HG02973 (cell line): ENCODE data around the gene ZDHHC14.
"Not testable (repeated sequence)": the region's sequence is repeated elsewhere in the genome, so short reads cannot be mapped to it uniquely, and the experiment has no call there.

Experiments
- ATAC-seq: cut with Tn5 transposase; IDR thresholded peaks from one replicate; pipeline ENCODE4 v1.9.1; 2021; ENCODE audit warnings: moderate library complexity; ENCODE audit not compliant: unreplicated experiment

ZDHHC14 gene

DNA sequence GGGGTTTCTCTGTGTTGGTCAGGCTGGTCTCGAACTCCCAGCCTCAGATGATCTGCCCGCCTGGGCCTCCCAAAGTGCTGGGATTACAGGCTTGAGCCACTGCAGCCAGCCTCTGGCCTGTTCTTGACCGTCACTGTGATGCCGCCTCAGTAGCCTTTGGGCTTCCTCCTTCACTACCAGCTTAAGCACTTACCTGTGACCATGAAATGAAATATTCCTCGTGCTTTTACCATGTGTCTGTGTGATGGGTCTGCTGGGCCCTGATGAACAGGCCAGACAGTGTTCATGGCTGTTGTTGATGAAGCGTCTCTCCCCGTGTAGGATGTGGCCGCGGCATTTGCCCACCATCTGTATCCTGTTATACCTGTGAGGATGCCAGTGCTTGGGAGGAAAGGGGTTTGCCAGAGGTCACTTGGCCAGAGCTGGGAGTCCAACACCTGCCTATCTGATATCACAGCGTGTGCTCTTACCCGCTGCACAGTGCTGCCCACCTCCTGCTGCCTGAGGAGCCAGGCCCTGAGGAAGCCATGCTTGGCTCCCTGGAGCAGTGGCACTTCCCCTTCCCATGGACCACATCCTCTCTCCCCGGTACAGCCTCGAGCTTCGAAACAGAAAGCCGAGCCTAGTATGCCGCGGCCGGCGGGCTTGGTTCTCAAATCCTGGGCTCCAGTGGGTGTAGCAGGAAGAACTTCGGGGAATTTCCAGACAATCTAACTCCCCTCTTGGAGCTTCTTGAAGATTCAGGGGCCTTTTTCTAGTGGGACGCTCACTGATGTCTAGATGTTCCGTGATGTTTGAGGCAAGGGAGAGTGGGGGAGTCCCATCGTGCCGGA is 167.9 kb downstream of the ZDHHC14 start:
- no peak for ATAC-seq

DNA sequence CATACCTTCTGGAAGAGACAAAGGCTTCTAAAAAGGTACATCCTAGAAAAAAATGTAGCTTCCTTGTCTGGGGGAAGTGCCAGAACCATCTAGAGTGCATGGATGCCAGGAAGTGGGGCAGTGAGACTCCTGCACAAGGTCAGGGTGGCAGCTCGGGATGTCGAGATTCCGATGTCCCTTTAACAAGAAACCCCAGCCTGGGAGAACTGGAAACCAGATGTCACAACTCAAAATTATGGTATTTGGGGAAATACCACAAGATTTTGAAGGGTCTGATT is 168.4 kb downstream of the ZDHHC14 start:
- ATAC-seq: no peak

DNA sequence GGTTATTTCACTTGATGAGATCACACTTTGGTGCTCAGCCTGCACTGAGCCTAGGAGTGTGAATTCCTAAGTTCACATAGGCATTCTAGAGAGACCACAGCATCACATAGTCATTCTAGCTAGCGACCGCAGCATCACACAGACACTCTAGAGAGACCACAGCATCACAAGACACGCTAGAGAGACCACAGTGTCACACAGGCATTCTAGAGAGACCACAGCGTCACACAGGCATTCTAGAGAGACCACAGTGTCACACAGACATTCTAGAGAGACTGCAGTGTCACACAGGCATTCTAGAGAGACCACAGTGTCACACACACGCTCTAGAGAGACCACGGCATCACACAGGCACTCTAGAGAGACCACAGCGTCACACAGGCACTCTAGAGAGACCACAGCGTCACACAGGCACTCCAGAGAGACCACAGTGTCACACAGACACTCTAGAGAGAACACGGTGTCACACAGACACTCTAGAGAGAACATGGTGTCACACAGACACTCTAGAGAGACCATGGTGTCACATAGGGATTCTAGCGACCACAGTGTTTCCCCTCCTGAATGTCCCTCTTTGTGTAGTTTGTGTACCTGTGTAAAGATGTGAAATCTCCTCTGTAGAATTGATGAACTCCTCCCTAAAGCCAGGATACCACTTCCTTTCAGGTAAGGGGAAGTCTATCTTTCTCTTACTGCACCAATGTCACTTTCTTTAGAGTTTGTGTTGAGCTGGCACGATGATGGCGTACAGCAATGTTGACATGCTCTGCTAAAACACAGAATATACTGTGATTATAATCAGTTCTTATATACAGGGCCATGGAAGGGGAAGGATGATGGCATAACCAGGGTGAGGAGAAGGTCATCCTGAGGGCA is 169.4 kb downstream of the ZDHHC14 start:
- peak; percentile 55 for ATAC-seq

DNA sequence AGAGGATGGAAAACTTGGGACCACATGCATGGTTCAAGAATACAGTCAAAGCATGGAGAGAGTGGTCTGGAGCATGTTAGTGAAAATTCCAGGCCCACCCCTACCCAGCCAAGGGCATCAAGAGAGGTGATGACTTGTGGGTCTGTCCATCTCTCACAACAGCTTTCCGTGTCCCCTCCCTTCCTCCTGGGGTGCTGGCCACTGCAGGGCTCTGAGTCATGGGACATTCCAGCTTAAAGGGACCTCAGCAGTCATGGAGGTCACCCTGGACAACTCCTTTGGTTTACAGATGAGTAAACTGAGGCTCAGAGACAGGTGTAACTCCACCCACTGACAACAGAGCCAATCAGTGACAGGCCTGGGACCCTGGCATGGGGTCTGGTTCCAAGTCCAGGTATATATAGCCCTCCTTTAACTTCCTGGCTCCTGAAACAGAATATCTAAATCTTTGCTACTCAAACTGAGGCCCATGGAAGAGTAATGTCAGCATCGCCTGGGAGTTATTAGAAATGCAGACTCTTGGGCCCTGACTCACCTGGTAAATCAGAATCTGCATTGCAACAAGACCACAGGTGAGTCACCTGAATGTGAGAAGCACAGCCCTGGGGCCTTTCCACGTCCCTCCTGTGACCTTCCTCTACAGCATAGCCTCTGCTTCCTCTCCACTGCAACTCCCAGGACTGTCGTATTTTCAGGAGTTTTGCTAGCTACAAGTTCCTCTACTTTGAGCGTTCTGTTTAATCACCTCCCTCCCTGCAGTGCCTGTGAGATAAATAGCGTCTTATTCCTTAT is 170.2 kb downstream of the ZDHHC14 start:
- ATAC-seq: no peak

DNA sequence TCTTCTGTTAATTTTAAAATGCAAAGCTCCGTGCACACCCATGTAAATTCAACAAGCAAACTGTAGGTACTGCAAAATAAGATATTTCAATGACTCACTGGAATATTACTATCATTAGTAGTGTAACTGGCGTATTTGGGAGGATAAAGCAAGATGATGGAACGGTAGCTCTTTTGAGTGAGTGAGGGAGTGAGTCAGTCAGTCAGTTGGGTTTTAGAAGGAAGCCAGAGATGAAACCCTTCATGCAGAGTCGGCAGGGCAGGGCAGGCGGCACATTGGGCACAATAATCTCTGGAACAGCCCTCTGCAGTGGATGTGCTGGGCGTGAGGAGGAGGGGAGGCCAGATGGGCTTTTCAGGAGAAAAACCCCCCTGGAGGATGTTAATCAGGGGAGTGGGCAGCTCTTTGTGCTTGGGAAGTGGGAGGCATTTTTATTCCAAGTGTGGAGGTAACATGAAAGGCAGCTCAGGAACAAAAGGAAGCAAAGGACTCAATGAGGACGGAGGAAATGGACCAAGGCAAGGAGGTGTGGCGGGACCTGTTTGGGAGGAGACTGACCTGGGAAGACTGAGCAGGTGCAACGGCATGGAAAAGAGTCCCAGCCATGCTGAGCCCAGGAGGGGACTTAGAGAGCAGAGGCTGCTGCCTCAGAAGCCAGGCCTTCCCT is 171.2 kb downstream of the ZDHHC14 start:
- ATAC-seq: no peak

DNA sequence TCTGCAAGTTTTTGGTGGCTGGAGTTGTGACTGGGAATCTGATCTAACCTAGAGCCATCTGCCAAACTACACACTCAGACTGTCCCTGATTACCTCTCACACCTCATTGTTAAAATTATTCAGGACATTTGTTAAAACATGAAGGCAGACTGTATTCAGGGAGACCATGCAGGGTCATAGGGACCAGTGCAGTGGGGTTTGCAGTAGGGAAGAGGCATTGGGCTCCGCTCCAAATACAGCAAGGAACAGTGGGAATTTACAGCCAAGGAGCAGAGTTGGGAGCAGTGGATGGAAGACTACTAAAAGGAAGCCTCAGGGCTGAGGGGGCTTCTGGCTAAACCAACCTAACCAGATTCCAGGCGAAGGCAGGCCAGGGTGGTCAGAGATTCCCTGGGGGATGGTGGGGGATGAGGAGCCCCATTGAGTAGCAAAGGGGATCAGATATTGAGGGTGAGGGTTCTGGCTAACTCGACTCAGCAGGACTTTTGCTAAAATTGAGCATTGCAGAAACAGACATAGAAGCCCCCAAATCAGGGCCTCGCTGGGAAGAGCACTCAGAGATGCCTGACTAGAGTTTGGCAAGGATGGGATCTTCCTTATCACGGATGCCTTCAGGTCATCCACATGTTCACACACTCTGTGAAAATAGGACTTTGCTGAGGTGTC is 172.0 kb downstream of the ZDHHC14 start:
- ATAC-seq: no peak

DNA sequence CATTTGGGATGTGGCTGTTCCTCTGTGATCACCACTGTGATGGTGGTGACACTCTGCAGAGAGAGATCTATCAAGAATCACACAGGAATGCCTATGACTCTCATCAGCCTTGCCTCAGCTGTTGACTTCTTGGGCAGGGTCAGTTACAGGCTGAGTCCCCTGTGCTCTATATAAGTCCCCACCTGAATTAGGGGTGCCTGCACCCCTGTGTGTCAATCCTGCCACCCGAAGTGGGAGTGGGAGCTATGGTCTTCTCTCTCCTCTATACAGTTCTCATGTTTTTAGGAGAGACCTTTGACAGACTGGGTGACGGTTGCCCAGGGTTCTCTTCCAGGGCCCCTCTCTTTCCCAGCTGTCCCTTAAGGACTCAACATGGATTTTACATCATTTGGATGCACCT is 173.8 kb downstream of the ZDHHC14 start:
- no peak for ATAC-seq

DNA sequence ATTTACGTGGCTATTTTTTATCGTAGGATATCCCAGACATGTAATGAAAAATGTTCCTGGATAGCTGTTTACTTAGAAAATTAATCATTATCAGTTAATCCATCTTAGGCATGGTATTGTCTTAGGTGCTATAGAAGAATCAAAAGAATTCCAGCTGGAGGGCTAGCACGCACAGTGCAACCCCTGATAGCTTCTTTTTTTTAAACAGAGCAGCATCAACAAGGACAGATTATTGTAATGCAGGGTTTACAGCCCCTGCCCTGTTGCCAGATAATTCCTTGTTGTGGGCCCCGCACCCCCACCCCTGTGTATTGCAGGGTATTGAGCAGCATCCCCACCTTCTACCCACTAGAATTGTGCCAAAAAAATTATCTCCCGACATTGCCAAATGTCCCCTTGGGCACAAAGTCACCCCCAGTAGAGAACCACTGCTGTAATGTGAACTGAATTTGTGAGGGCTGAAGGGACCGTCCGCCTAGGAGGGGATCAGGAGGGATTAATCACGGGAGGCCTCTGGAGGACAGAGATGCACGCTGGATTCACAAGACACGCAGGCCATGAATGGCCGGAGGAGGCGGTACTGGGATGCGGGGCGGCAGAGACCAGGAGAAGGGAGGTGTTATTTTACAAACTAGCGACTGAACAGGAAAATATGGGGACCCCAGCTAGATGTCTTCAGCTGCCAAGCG is 174.6 kb downstream of the ZDHHC14 start:
- ATAC-seq: no peak

DNA sequence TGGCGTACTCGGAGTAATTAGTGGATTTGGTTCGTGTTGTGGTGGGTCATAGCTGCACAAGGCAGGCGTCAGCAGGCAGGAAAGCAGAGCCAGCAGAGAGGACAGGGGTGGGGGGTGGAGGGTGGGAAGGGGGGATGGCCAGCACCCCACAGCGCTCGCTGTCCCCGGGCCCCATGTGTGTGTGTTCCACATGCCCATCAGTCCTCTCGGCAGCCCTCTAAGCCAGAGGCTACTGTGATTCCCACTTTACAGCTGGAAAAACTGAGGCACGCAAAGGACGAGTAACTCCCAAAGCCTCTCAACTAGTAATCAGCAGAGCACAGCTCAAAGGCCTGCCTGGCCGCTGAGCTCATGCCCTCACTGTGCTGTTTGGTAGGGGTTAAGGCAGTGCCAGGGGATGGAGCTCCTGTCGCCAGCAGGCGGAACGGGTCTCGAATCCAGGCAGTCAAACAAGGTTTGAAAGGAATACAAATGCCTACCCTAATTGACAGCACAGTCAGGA is 175.2 kb downstream of the ZDHHC14 start:
- no peak for ATAC-seq

DNA sequence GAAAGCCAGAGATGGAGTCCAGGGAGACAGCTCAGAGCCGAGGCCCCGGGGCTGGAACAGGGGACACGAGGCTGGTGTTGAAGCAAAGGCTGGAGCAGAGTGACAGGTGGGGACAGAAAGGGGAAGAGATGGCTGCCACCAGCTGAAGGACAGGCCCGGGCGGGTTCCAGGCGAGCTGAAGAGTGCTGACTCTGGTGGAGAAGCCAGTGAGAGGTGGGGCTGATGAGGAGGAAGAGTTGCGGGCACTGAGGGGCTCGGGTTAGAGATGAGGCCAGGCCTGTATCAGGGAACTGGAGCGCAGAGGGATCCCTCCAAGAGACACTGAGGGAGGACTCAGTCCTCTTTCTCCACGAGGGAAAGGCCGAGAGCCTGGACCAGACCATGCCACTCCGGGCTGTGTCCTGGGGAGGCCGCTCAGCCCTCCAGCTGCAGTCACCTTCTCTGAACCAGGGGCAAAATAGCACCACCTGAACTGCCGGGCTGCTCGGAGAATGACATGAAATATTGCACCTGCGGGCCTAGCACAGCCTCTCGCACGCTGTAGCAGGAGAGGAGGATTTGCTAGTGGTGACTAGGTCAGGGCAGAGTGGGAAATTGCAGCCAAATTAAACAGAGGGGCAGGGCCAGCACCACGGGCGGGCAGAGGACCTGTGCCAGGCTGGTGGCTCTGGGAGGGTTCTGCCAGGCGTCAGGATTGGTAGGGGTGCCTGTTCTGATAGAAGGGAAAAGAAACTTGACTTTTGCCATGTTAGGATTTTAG is 175.9 kb downstream of the ZDHHC14 start:
- no peak for ATAC-seq

DNA sequence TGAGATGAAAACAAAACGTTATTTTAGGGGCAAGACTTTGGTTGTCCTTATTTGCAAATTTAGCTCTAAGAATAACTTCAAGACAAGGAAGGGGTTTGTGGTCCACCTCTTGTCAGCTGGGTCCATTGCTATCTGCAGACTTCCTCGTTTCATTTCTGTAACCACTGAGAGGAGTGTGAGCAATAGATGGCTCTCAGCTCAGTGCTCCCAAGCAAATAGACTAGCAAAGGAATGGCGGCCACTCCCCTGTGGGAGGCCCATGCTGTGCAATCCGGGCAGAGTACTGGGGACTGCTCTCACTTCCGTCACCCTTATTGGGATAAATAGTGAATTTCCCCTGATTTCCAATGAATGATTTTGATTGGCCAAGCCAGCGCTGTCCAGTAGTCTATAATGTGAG is 176.6 kb downstream of the ZDHHC14 start:
- peak; percentile 32 for ATAC-seq

DNA sequence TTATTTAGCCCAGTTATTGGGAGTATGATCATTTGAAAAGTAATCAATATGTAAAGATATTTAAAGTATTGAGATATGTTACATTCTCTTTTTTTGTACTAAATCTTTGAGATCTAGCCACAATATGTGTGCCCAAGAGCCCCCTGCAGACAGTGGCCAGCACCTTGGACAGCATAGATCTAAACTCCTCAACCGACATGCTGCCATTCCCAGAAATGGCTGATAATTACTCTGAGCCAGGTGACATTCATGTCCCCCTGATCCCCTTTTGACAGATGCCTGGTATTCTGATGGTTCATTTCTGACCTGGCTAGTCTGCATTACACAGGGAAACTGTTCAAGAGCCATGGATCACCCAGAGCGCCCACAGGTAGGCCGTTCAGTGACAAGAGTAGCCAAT is 177.1 kb downstream of the ZDHHC14 start:
- ATAC-seq: no peak

DNA sequence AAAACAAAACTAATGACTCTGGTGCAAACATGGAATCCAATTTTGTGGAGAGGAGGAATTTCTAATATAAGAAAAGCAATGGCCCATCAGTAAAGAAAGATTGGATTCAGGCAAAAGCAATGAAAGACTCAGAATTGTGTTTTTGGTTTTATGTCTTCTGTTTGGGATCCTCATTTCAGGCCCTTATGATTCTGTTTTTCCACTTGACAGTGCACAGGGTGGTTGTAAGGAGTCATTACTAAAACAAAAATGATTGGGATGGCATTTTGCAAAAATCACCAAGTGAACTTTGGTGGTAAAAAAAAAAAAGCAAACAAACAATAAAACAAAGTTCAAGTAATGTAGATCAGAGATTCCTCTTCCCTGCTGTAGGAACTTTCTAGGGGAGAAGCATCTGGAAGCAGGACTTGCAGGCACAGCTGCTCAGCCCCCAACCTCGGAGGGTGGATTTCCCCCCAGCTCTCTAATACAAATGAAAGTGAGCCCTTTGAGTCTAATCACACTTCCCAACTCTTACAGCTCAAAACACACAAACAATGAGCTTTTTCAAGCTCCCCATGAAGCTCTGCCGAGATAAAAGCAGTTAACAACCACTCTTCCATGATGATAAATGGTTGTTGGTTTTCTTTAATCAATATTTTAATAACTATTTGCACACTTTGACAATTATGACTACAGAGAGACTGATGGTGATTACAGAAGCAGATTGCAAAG is 177.7 kb downstream of the ZDHHC14 start:
- ATAC-seq: no peak

DNA sequence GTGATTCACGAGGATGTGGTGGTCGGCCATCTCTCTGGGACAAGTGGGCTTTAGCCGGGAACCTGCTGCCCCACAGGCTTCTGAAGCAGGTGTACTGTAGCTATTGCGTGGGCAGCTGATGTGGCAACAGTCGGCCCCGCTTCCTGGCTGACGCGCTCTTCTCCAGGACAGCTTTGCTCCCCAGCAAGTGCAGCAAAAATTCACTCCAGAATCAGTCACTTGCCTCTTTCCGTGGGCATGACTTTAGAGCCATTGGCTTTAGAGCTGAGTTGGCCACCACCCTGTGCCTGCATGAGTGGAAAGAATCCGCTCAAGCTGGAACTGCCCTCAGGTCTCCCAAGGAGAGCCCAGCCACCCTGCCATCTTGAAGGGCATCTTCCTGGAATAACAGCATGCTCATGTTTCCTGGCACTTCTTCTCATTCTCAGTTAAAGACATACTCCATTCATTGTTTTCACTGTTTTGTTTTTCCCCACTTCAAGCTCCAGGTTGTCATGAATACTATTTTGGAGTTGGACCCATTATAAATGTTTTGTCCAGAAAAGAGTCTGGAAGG is 178.3 kb downstream of the ZDHHC14 start:
- no peak for ATAC-seq

DNA sequence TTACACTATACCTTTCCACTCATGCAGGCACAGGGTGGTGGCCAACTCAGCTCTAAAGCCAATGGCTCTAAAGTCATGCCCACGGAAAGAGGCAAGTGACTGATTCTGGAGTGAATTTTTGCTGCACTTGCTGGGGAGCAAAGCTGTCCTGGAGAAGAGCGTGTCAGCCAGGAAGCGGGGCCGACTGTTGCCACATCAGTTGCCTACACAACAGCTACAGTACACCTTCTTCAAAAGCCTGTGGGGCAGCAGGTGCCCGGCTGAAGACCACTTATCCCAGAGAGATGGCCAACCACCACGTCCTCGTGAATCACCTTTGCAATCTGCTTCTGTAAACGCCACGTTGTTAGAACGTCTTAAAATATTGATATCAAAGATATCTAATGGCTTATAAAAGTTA is 179.1 kb downstream of the ZDHHC14 start:
- not testable (repeated sequence) for ATAC-seq

DNA sequence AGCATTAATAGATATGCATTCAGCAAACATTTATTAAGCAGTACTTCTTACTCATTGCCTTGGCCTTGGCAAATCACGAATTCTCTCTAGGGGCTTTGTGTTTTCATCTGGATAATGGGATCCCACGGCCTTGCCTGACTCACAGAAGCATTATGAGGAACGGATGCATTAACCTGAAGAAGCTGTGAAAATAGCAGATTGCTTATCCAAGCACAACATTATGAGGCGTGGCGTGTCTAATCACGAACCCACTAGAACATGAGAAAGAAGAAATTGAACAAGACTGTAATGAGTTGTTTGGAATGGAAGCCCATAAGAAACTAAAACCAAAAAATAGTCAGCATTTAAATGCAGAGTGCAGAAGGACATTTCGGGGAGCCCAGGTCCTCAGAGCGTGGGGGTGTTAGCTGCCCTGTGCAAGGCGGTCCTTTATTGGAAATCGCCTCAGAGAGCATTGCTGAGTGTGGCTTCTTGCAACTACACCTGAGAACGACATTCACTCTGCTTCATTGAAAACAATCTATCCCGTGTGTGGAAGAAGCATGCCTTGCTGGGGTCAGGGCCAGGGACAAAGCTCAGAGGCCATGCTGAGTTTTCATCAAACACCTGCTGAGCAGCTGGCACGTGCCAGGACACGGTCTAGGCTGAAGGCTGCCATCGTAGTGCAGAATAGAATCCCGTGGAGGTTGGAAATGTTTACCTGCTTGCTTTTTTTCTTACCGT is 179.9 kb downstream of the ZDHHC14 start:
- ATAC-seq: no peak

DNA sequence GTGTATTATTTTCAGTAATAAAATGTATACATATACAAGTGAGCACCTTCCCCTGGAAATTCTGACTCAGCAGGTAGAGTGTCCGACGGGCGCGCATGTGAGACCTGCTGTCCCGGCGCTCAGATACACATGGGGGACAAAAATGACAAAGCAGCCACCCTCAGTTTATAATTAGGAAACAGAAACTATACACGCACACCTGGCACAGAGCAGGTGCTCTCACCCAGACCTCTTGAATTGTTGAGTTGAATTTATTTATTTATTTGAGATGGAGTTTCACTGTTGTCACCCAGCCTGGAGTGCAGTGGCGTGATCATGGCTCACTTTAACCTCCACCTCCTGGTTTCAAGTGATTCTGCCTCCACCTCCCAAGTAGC is 180.4 kb downstream of the ZDHHC14 start:
- peak; percentile 21 for ATAC-seq
